Measurements from ENCODE around the gene CEBPG.

DNA sequence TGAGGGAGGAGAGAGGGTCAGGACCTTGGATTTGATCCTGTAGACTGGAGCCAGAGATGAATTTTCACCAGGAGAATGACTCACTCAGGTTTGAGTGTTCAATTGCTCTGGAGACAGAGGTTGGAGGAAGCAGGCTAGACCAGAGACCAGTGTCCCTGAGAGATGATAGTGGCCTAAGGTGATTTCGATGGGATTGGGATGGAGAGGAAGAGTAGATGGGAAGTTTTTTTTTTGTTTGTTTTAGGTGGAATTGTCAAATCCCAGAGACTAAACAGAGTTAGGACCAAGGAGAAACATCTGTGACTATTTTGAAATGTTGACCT lies 2.3 kb downstream of the CEBPG start:
- TF ChIP-seq EZH2 (IDR thresholded peaks at IDR 0.05) (no peak), POLR2AphosphoS5 (IDR thresholded peaks at IDR 0.05; ENCODE audit: borderline replicate concordance, low read depth, low read length) (no peak)
